Suprapubic skin (tissue), 4 donors: Measurements from ENCODE around the gene MADCAM1.

Source experiments
- POLR2A ChIP-seq, 2 donors: fragments of 450-650 bp; IDR thresholded peaks; one replicate each; pipeline ENCODE4 v1.6.1; 2017; ENCODE audit warnings: antibody characterized with exemption in 2 of 2, mild to moderate bottlenecking in 2 of 2, moderate library complexity in 2 of 2
- POLR2AphosphoS5 ChIP-seq, 3 donors: sonication (generic); formaldehyde crosslinking; IDR thresholded peaks; one replicate each; pipeline ENCODE4 v1.6.1; 2017; ENCODE audit warnings: antibody characterized with exemption in 3 of 3
- TF ChIP-seq, protein P1 (sequence below), 2 donors: fragments of 200-600 bp in 1 of 2; fragments of 450-650 bp in 1 of 2; sonication (generic) in 1 of 2; IDR thresholded peaks; one replicate each; pipeline ENCODE4 v1.5.1; 2016 to 2019; ENCODE audit warnings: antibody characterized with exemption in 2 of 2, mild to moderate bottlenecking in 1 of 2, moderate library complexity in 1 of 2

- TF ChIP-seq, protein P1, sequence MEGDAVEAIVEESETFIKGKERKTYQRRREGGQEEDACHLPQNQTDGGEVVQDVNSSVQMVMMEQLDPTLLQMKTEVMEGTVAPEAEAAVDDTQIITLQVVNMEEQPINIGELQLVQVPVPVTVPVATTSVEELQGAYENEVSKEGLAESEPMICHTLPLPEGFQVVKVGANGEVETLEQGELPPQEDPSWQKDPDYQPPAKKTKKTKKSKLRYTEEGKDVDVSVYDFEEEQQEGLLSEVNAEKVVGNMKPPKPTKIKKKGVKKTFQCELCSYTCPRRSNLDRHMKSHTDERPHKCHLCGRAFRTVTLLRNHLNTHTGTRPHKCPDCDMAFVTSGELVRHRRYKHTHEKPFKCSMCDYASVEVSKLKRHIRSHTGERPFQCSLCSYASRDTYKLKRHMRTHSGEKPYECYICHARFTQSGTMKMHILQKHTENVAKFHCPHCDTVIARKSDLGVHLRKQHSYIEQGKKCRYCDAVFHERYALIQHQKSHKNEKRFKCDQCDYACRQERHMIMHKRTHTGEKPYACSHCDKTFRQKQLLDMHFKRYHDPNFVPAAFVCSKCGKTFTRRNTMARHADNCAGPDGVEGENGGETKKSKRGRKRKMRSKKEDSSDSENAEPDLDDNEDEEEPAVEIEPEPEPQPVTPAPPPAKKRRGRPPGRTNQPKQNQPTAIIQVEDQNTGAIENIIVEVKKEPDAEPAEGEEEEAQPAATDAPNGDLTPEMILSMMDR (IDR thresholded peaks at IDR 0.05), result no peak
- TF ChIP-seq POLR2A (IDR thresholded peaks at IDR 0.05), result no peak
- no peak for TF ChIP-seq POLR2AphosphoS5 (IDR thresholded peaks at IDR 0.05)
Measured at GRCh38 chr19:538641-539428, 42.5 kb downstream of the MADCAM1 start.
